NOMO-1 treated with DMSO at 0.1 percent for 48 hours (cell line): ENCODE measurements around the gene TMEM63A.
"Not testable (repeated sequence)": the region's sequence is repeated elsewhere in the genome, so short reads cannot be mapped to it uniquely, and the experiment has no call there.

Experiments
- DNase-seq: peaks from one replicate; lab custom pipeline; 2025; ENCODE audit not compliant: unreplicated experiment; lab: John Stamatoyannopoulos, UW

Gene TMEM63A

DNA sequence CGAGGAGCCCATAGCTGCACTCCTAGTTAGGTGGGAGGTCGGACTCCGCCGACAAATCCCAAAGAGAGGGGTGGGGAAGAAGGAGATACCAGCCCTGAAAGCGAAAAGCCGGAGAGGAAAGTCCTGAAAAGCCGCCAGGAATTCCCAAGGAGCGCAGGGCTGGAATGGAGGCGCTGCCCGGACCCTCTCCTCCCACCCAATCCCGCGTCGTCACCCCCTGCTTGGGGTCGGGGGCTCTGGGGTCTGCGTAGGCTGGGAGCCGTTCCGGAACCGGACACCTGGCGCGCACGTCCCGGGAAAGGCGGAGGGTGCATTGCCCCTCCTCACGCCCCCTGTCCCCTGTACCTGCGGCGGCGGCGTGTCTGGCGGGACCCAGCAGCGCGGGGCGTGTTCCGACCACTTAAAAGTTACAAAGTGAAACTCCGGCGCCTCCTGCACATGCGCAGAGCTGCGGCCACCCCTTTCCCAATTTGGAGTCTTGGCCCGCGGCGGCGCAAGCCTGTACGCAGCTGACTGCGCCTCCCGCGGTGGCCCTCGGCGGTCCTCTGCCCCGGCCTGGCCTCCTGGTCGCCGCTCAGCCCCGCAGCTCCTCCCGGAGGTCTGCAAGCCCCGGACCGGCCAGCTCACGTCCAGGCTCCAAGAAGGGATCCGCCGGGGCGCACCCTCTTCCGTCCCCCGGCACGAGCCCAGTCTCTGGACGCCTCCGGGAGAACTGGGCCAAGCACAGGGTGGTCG, at the start of gene TMEM63A:
Gene TMEM63A, minus strand, starts transcription at position 422 of the 735 bp plus-strand sequence. CDS start 4,800 bp downstream, outside the sequence.
- peak; percentile 84 for DNase-seq

DNA sequence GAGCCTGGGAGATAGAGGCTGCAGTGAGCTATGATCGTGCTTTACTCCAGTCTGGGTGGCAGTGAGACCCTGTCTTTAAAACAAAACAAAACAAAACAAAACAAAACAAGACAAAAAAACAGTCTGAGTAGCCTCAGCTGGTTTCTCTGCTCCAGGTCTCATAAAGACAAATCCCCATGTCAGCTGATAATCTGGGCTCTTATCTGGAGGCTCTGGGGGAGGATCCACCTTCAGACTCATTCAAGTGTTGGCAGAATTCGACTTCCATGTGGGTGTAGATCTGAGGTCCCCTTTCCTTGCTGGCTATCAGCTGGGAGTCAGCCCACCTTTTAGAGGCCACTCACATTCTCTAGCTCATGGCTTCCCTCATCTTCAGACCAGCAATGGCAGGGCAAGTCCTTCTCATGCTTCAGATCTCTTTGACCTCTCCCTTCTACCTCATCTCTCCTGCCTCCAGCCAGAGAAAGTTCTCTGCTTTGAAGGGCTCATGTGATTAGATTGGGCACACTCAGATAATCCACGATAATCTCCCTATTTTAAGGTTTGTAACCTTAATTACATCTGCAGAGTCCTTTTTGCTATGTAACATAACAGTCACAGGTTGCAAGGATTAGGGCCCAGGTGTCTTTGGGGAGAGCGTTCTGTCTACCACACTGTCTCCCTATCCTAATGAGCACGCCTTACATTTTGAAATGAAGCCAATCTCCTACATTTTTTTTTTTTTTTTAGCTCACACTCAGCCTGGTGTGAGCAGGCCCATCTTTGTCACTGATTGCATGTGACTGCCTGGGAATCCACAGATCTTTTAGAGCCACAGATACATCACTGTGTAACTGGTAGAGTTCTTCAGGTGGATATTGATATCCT, 49.3 kb upstream of the TMEM63A start:
- DNase-seq: no peak

DNA sequence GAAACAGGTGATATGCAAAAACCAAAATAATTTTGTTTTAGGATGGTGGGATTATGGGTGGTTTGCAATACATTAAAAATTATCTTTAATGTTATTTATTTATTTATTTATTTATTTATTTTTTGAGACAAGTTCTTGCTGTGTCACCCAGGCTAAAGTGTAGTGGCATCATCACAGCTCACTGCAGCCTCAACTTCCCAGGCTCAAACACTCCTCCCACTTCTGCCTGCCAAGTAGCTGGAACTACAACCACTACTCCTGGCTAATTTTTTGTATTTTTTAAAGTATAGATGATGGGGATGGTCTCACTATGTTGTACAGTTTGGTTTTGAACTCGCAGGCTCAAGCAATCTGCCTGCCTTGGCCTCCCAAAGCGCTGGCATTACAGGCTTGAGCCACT, 48.4 kb upstream of the TMEM63A start:
- DNase-seq: no peak

DNA sequence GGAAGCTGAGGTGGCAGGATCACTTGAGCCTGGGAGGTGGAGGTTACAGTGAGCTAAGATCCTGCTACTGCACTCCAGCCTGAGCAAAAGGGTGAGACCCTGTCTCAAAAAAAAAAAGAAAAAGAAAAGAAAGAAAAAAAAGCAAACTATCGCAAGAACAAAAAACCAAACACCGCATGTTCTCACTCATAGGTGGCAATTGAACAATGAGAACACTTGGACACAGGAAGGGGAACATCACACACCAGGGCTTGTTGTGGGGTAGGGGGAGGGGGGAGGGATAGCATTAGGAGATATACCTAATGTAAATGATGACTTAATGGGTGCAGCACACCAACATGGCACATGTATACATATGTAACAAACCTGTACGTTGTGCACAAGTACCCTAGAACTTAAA, 47.3 kb upstream of the TMEM63A start:
- not testable (repeated sequence) for DNase-seq

DNA sequence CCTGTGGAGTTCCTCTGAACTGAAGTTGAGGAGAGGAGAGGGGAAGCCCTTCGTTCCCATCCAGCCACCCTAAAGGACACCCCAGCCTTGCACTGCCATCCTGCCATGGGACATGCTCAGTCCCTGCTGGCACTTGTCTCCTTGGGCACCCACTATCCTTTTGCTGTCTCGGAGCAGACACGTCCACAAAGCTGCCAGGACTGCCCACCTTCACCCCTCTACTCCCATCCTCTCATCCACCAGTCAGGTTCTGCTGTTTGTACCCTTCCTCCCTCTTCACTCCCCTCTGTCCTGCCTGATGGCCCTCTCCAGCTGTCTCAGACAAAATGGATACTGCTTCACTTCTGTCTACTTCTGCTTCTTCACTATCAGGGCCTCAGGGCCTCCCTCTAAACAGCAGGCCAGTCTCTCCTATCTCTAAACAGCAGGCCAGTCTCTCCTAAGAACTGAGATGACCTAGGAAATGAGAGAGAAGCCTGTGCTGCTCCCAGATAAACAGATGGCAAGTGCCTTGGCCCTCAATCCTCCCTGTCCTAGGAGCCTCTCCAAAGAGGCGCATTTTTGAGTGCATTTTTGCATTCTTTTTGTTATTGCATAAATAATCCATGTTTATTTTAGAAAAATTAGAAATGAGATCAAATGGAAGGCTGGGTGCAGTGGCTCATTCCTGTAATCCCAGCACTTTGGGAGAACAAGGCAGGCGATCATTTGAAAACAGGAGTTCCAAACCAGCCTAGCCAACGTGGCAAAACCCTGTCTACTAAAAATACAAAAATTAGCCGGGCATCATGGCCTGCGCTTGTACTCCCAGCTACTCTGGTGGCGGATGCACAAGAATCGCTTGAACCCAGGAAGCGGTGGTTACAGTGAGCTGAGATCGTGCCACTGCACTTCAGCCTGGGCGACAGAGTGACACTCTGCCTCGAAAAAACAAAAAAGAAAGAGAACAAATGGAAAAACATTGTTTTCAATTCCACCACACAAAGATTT, 46.3 kb upstream of the TMEM63A start:
- peak; percentile 17 for DNase-seq

DNA sequence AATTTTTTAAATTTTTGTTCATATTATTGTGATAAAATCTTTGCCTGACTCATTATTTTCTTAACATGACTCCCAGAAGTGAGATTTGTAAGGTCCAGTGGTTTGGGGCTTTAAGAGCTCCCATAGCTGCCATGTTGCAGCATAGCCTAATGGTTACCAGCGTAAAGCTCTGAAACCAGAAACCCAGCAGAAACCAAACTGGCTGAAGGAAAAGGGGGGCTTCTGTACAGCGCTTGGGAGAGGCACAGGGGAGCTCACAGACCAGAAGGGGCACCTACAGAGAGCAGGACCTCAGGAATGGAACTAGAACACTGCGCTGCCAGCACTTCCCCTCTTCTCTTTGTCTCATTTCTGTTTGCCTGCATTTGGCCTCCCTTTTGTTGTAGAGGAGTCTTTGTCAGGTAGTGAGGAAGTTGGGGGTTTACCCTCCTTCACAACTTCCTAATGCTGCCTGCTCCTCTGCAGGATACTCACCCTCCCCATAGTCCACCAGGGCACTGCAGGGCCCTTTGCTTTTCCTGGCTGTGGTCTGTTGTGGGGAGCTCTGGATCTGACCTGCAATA, 44.5 kb upstream of the TMEM63A start:
- DNase-seq: peak; percentile 27

DNA sequence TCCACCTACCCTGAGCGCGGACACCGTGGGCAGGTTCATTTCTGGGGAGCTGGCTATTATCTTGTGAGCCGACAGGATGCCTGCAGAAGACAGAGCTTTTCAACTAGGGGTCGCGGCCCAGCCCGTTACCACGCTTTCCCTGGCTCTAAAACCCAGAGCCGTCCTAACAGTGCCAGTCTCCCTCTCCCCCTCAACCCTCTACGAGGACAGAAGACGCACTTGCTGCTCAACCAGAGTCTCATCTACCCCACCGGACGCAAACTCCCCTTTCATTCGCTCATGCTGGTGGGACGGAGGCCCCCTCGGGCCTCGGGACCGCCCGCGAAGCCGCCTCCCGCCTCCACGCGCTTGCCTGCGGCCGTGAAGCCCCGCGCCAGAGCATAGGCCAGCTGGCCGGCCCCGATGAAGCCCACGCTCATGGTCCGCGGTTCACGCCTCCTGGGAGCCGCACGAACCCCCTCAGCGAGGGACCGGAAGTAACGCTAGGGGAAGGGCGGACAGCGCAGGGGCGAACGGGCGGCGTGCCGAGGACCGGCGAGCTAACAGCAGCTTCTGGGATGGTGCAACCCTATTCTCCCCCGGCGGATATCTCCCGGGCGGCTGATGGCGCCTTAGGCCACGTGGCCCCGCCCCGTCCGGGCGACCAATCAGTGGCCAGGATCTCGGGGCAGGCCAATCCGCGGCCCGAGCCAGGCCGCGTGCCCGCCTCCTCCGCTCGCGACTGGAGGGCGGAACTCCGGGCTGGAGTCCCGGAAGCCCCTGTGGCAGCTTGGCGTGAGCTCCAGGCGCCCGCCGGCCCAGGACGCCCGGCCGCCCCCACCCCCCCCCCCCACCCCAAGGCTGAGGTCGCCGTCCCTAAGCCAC, 41.7 kb upstream of the TMEM63A start, which contains the start of gene PYCR2:
Gene PYCR2, minus strand, starts transcription at position 559 of the 864 bp plus-strand sequence. Its CDS starts 140 bp downstream, at position 419.
- DNase-seq: peak; percentile 95

DNA sequence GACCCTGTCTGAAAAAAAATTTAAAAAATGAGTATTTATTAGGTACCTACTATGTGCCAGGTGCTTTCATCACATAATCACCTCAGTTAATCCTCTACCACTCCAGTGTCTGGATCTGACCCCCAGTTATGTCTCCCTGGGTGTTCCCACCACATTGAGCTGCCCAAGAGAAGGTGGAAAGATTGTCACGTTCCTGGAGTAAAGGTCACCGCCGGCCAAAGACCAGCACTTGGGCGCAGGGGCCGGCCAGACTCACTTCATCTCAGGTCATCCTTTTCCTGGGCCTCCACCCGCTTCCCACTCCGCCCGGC, 41.2 kb upstream of the TMEM63A start:
- no peak for DNase-seq

DNA sequence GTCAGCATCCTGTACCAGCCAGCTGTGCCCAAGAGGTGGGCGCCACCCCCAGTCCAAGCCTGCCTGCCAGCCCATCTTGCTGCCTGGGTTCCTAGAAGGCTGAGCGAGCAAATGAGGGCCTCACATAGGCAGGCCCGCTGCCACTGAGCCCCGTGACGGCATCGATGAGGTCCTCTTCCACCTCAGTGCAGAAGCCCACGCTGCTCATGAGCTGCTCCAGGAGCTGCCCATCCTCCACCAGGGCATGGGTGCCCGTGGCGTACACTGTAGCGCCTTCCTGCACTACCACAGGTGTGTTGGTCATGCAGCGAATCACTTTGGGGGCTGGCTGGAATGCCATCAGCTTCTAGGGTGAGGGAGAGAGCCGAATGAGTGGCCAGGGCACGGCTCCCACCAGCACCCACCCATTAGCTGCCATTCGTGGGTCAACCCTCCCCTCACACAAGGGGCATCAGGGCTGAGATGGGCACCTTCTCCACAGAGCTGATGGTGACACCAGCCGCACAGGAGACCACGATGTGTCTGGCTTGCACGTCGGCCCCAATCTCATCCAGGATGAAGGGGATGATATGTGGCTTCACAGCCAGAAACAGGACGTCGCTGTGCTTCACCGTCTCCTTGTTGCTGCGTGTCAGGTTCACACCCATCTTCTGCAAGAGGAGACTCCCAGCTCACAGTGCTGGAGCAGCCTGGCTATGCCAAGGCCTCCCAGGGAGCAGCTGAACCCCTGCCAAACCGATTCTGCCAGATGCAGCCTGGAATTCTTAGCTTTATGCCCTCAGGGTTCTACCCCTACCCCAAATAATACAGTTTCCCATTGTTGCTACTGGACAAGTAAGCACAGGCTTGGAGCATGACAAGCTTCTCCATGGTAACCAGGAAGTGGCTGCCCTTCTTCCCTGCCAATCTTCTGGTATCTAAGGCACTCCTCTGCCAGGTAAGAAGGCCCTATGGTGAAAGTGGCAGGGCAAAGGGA, 39.8 kb upstream of the TMEM63A start:
- no peak for DNase-seq

DNA sequence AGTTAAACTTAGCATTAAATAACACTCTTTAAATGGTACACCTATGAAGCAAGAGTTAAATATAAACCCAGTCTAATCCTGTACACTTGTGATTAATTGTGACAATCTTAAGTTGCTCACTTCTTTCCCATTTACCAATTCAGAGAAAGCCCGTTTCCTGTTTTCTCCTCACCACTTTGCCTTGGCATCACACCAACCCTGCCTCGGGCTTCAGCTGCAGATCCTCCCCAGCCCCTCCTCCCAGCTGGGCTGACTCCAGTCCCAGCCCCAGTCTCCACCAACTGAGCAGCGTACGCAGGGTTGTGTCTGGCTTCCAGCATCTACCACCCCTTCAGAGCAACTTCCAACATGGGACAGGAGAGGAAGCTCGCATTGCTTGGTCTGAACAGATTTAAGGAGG, 37.7 kb upstream of the TMEM63A start:
- DNase-seq: no peak

DNA sequence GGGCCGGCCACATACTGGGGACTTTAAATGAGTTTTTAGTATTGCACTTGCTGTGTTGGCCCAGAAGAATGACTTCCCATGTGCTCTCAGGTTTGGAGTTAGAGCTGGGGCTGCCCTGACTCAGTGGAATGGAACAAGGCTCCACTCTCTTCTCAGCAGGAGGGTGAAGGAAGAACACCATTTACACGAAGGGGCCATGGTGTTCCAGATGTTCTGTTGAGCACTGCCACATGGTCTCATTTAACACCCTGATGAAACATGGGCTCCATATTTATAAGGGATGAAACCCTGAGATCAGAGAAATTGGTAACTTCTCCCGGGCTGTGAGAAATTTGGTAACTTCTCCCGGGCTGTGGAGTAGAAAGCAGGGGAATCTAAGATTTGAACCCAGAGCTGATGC, 36.1 kb upstream of the TMEM63A start:
- no peak for DNase-seq

DNA sequence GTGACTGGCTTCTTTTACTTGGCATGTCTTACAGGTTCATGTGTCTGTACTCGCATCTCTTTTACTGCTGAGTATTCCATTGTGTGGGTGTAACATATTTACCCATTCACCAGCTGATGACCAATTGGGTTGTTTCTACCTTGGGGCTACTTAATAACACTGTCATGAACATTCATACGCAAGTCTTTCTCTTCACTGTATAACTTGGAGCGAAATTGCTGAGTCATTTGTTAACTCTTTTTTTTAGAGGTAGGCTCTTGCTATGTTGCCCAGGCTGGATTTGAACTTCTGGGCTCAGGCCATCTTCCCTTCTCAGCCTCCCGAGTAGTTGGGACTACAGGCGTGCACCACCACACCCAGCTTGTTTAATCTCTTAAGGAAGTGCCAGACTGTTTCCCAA, 35.4 kb upstream of the TMEM63A start:
- no peak for DNase-seq

DNA sequence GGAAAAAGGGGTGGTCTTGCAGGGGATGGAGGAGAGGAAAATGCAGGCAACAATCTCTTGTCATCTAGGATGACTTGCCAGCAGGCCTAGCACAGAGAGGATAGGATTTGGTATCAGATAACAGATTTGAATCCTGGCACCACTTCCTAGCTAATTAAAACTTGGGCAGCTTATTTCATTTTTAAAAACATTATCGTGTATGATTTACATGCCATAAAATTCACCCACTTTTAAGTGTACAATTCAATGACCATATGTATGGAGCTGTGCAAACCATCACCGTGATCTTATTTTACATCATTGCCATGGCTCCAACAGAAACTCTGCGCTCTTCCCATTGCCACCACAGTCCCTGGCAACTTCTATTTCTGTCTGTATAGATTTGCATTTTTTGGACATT, 34.9 kb upstream of the TMEM63A start:
- DNase-seq: no peak

DNA sequence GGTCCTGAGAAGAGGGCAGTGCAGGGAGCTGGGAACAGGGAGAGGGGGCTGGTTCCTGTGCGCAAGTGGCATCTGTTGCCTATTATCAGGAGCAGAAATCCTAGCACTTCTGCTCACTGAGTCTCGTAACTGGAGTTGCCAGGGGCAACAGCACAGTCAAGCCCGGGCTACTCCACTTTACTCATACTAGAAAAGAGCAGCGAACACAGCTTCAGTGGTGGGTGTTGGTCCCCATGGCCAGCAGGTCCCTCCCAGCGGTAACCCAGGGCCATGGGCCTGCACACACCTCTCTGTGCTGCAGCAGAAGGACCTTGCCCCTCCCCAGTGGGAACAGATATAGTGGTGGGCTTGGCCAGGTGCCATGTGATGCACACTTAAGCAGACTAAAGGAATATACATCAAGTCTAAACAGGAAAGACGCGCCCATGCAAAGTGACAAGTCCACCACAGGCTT, 33.4 kb upstream of the TMEM63A start:
- DNase-seq: no peak

DNA sequence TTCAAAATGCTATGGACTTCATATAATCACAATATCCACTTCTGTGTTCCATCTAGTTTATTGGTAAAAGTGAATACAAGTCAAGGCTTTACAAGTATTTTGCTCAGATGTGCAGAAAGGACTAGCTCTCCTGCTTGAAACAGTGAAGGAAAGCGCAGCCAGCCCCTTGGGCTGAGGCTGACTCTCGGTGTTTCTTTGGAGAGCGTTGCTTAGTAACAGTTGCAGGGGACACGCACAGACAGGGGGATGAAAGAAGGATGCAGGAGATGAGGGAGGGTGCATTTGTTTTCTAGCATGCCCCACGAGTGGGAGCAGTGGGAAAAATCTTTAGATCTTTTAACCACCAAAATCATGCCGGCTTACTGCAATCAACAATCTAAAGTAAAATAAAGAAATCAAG, 32.8 kb upstream of the TMEM63A start:
- DNase-seq: no peak

DNA sequence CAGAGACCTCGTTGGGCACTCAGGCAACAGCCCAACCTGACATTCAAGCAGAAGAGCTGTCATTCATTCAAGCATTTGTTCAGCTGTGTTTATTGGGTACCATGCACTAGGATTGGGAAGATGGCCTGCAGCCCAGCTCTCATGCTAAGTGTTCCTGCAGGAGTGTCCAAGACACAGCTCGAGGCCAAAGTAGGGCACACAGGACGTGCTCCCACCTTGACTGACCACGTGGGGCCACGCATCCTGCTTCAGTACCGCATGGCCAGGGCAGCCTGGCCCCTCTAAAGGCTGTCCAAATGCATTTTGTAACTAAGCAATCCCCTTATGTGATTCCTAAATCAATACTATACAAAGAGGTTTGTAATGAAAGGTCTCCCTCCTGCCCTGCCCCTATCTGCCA, 32.2 kb upstream of the TMEM63A start:
- DNase-seq: no peak

DNA sequence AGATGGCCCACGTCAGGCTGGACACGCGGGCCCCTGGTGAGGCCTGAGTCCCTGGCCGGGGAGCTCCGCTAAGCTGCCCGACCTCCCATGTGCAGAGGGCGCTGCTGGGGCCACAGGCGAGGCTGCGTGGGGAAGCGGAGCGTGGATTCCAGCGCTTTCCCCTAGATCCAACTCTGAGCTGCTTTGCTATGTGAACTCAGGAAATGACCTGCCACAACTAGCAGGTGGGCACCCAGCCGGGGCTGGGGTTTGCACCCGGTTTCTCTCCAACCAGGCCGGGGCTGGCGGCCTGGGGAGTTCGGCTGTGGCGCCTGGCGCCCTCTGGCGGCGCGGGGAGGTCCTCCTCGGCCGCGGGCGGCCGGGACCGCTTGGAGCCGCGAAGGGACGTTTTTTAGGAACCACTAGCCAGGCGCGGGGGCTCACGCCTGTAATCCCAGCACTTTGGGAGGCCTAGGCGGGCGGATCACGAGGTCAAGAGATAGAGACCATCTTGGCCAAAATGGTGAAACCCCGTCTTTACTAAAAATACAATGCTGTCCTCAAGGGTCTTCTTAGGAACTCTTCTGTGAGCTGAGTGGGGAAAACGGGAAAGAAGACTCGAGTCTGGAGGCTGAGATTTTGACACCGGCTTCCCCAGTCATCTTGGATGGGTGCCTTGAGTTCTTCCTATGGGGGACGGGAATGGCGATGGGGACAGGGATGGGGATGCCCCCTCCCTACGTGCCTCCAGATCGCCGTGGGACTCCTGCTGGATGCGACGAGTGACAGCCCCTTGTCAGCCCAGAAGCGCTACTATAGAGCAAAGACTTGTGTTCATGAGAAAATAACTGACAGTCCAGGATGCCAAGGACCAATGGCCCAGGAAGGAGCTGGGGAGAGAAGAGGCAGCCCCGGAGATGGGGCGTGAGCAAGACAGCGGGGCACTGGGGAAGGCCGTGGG, 29.3 kb upstream of the TMEM63A start:
- DNase-seq: no peak

DNA sequence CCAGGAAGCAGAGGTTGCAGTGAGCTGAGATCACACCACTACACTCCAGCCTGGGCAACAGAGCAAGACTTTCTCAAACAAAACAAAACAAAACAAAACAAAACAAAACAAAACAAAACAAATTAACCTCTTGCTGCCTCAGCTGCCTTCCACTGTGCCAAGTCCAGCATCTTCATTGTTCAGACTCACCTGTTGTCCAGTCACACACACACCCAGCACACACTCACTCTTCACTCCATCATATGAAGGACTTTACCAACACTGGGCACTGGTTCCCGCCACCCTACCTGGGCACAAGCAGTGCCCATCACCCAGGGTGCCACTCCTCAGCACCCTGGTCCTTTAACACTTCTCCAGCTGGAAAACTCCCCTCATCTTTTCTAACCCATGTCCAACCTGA, 27.3 kb upstream of the TMEM63A start:
- no peak for DNase-seq
